ENCODE measurements around the gene DNM1. TPM values are rescaled to one million over a fixed set of nuclear protein-coding genes. Genes with fewer than 3 reads are reported as not detected.

Gene DNM1
- total RNA-seq, 1 donor from 2014 or later, result 87.0 TPM

GRCh38 chr9:128215491-128216409 lies 12.6 kb downstream of the DNM1 start:
- H3K36me3 Mint-ChIP-seq (ENCODE audit: low read depth), result peaks cover 14% of the 10 kb centered on the region
- peaks cover 71% of the 10 kb centered on the region for H3K4me1 Mint-ChIP-seq (ENCODE audit: low read depth)
- H3K4me3 Mint-ChIP-seq (ENCODE audit: unreplicated experiment), result no peak overlapping the region
- peak overlapping the region; percentile 97 for H3K27ac Mint-ChIP-seq (ENCODE audit: unreplicated experiment)
- TF ChIP-seq CTCF (IDR thresholded peaks at IDR 0.05), result no peak
- DNase-seq (ENCODE audit: low spot score), result no peak
- no peaks in the 10 kb centered on the region for H3K9me3 Mint-ChIP-seq (ENCODE audit: low read depth)
- no peaks in the 10 kb centered on the region for H3K27me3 Mint-ChIP-seq (ENCODE audit: low read depth)

GRCh38 chr9:128216781-128217553 lies 13.8 kb downstream of the DNM1 start:
- no peak for TF ChIP-seq CTCF (IDR thresholded peaks at IDR 0.05)
- no peaks in the 10 kb centered on the region for H3K27me3 Mint-ChIP-seq (ENCODE audit: low read depth)
- peaks cover 58% of the 10 kb centered on the region for H3K4me1 Mint-ChIP-seq (ENCODE audit: low read depth)
- H3K27ac Mint-ChIP-seq (ENCODE audit: unreplicated experiment), result peak overlapping the region; percentile 97
- H3K4me3 Mint-ChIP-seq (ENCODE audit: unreplicated experiment), result no peak overlapping the region
- peaks cover 17% of the 10 kb centered on the region for H3K36me3 Mint-ChIP-seq (ENCODE audit: low read depth)
- H3K9me3 Mint-ChIP-seq (ENCODE audit: low read depth), result no peaks in the 10 kb centered on the region
- no peak for DNase-seq (ENCODE audit: low spot score)

- H3K4me1 Mint-ChIP-seq (ENCODE audit: low read depth), result peaks cover 52% of the 10 kb centered on the region
- peaks cover 20% of the 10 kb centered on the region for H3K36me3 Mint-ChIP-seq (ENCODE audit: low read depth)
- H3K27me3 Mint-ChIP-seq (ENCODE audit: low read depth), result no peaks in the 10 kb centered on the region
- H3K9me3 Mint-ChIP-seq (ENCODE audit: low read depth), result no peaks in the 10 kb centered on the region
- H3K4me3 Mint-ChIP-seq (ENCODE audit: unreplicated experiment), result no peak overlapping the region
- TF ChIP-seq CTCF (IDR thresholded peaks at IDR 0.05), result no peak
- peak overlapping the region; percentile 46 for H3K27ac Mint-ChIP-seq (ENCODE audit: unreplicated experiment)
- DNase-seq (ENCODE audit: low spot score), result no peak
Observed at GRCh38 chr9:128218172-128218517, 15.0 kb downstream of the DNM1 start.

- H3K27me3 Mint-ChIP-seq (ENCODE audit: low read depth), result no peaks in the 10 kb centered on the region
- H3K9me3 Mint-ChIP-seq (ENCODE audit: low read depth), result no peaks in the 10 kb centered on the region
- H3K27ac Mint-ChIP-seq (ENCODE audit: unreplicated experiment), result peak overlapping the region; percentile 46
- DNase-seq (ENCODE audit: low spot score), result no peak
- H3K4me1 Mint-ChIP-seq (ENCODE audit: low read depth), result peaks cover 47% of the 10 kb centered on the region
- peaks cover 23% of the 10 kb centered on the region for H3K36me3 Mint-ChIP-seq (ENCODE audit: low read depth)
- no peak overlapping the region for H3K4me3 Mint-ChIP-seq (ENCODE audit: unreplicated experiment)
- TF ChIP-seq CTCF (IDR thresholded peaks at IDR 0.05), result no peak
Observed at GRCh38 chr9:128218518-128219389, 15.6 kb downstream of the DNM1 start.

Measured in chondrocyte (in vitro differentiated cells).